Heart left ventricle (tissue), 16 donors: Measurements from ENCODE around the gene DTX3L. TPM values are rescaled to one million over a fixed set of nuclear protein-coding genes. Genes with fewer than 3 reads are reported as not detected.

ENCODE experiments used
- ATAC-seq, 4 donors: fragments of 200-7000 bp; cut with Tn5 transposase; one replicate each; pipeline ENCODE4 v1.9.1; 2020 to 2022; ENCODE audit warnings: moderate library complexity in 4 of 4, mild to moderate bottlenecking in 3 of 4, moderate number of reproducible peaks in 1 of 4
- DNase-seq, 5 donors: peaks; one replicate each; pipeline ENCODE4 v3.0.0-alpha.2; 2020
- H3K27ac ChIP-seq, 12 donors: fragments of 200-600 bp; sonication (generic) in 4 of 12; one replicate each; pipeline versions ENCODE4 v1.5.0 to v1.8.0; 2016 to 2022; ENCODE audit warnings: mild to moderate bottlenecking in 2 of 12
- H3K27me3 ChIP-seq, 9 donors: fragments of 200-600 bp; sonication (generic) in 2 of 9; one replicate each; pipeline versions ENCODE4 v1.5.1 to v1.8.0; 2016 to 2022; ENCODE audit warnings: mild to moderate bottlenecking in 3 of 9
- H3K36me3 ChIP-seq, 9 donors: fragments of 200-600 bp; sonication (generic) in 2 of 9; one replicate each; pipeline versions ENCODE4 v1.5.0 to v1.8.0; 2018 to 2022; ENCODE audit warnings: mild to moderate bottlenecking in 2 of 9
- H3K4me1 ChIP-seq, 12 donors: fragments of 200-600 bp; sonication (generic) in 4 of 12; one replicate each; pipeline versions ENCODE4 v1.5.0 to v1.8.0; 2016 to 2022; ENCODE audit warnings: mild to moderate bottlenecking in 3 of 12
- H3K4me3 ChIP-seq, 12 donors: fragments of 200-600 bp; sonication (generic) in 4 of 12; one replicate each; pipeline versions ENCODE4 v1.5.0 to v1.8.0; 2017 to 2022; ENCODE audit warnings: mild to moderate bottlenecking in 9 of 12, moderate library complexity in 4 of 12
- H3K9me3 ChIP-seq, 12 donors: fragments of 200-600 bp; sonication (generic) in 4 of 12; one replicate each; pipeline versions ENCODE4 v1.5.0 to v1.8.0; 2016 to 2022; ENCODE audit warnings: mild to moderate bottlenecking in 1 of 12
- CTCF ChIP-seq, 12 donors: fragments of 200-600 bp; sonication (generic) in 4 of 12; IDR thresholded peaks; one replicate each; pipeline versions ENCODE4 v1.5.0 to v1.8.0; 2018 to 2022; ENCODE audit warnings: antibody characterized with exemption in 12 of 12, mild to moderate bottlenecking in 5 of 12
- POLR2A ChIP-seq, 2 donors: fragments of 450-650 bp; IDR thresholded peaks; one replicate each; pipeline ENCODE4 v1.6.1; 2017; ENCODE audit warnings: antibody characterized with exemption in 2 of 2, mild to moderate bottlenecking in 2 of 2, moderate library complexity in 2 of 2
- WGBS, 4 donors: extraction: QIAGEN DNeasy Blood & Tissue Kit in 2 of 4; methylation state at CpG; one replicate each; pipeline versions ENCODE4 v1.1.5 to v1.1.7; 2013 to 2018; 5-methylcytosine and 5-hydroxymethylcytosine counted together
- intact Hi-C, 10 donors: fragments of 100-400 bp; cut with DNase I; formaldehyde crosslinking; loops; one replicate each; pipeline versions ENCODE4 v1.11.1 to v1.14.2; 2022
- polyA plus RNA-seq, 2 donors: library from polyadenylated mRNA; stranded (reverse); fragments of 200-250 nt; gene quantifications; one replicate each; pipeline ENCODE4 v1.2.3, GENCODE V29; 2013
- total RNA-seq, 9 donors: library from RNA; depleted of rRNA in 2 of 9; stranded (reverse); fragments of >200 nt in 2 of 9; fragmentation: NEBNext Ultra II Directional in 3 of 9; extraction: Animal tissue kit (Norgen Biotek cat#: 25700) in 3 of 9; gene quantifications; one replicate each; pipeline versions ENCODE4 v1.1.0 to v1.2.4, GENCODE V29; 2016 to 2023
- donor health status: ischemic (EF 13 %, LVEDD 7.1; RV severe dilation, severe dysfunction).
- donor health status: healthy with polysubstance abuse.
- donor health status: DM: no; HTN: yes; CAD: no.
- donor health status: DM: no; HTN: no; CAD: no.
- donor health status: ischemic (EF 25% LVEDD 6.9; RV normal size, moderate dysfunction).
- donor health status: ischemic (EF 25% LVEDD 5.7; RV mildly dilated, moderate dysfunction).
- donor health status: healthy.
- donor health status: DM: yes; HTN: yes; CAD: no.
- donor health status: ischemic (EF 35%, LVEDD 5.7; RV mildly dilated, moderate dysfunction).
- donor health status: nonischemic (EF 11% LVEDD 7.7; RV severe dilation, severe dysfunction).
- donor health status: DM: yes; HTN: yes; CAD: no.
- donor health status: PGD.
- donor health status: ischemic (EF 29% LVEDD 5.4; RV normal size, mild dysfunction).
- donor health status: nonischemic (EF 23%, LVEDD 6.1; RV moderate dilation, normal function).

DTX3L gene
- total and polyA plus RNA-seq, 11 donors = 4.8 to 78.2 (median 12.9) TPM

- ATAC-seq = no peak
- no peak for DNase-seq
Measured at GRCh38 chr3:122587572-122587971, 23.4 kb downstream of the DTX3L start.

DNA sequence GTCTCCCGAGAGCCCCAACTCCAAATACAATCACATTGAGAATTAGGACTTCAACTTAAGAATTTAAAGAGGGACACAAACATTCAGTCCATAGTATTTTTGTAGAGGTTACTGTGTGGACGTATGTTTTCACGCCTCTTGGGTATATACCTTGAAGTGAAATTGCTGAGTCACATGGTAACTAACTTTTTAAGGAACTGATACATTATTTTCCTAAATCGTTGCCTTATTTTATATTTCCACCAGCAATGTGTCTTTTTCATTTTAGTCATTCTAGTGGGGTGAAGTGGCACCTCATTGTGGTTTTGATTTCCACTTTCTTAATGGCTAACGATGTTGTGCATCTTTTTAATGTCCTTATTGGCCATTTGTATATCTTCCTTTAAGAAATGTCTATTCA, 25.2 kb downstream of the DTX3L start:
- Histone ChIP-seq H3K27me3 (peaks cover 0 to 4% (median 0%) of the 10 kb centered on the region in 9 donors), H3K36me3 (no peaks in the 10 kb centered on the region), H3K9me3 (no peaks in the 10 kb centered on the region), H3K4me1 (no peaks in the 10 kb centered on the region), H3K27ac (no peak overlapping the region), H3K4me3 (no peak overlapping the region)
- intact Hi-C loops = no loop called here
- ATAC-seq = no peak
- TF ChIP-seq CTCF (IDR thresholded peaks at IDR 0.05) (no peak), POLR2A (IDR thresholded peaks at IDR 0.05) (no peak)
- DNase-seq = no peak
- 62 to 76% (median 71%) methylated on average over 5 of the region's 5 CpGs for WGBS, 4 donors

More at GRCh38 chr3:122587572-122587971, 23.4 kb downstream of the DTX3L start:
- Histone ChIP-seq H3K36me3 (no peaks in the 10 kb centered on the region), H3K9me3 (peaks cover 0 to 14% (median 3%) of the 10 kb centered on the region in 12 donors), H3K27ac (no peak overlapping the region), H3K27me3 (no peaks in the 10 kb centered on the region), H3K4me1 (no peaks in the 10 kb centered on the region), H3K4me3 (no peak overlapping the region)
- intact Hi-C loops = no loop called here
- no peak for TF ChIP-seq POLR2A (IDR thresholded peaks at IDR 0.05)
- no peak for TF ChIP-seq CTCF (IDR thresholded peaks at IDR 0.05)
- 17 to 85% (median 47%) methylated on average over 2 of the region's 2 CpGs for WGBS, 4 donors

DNA sequence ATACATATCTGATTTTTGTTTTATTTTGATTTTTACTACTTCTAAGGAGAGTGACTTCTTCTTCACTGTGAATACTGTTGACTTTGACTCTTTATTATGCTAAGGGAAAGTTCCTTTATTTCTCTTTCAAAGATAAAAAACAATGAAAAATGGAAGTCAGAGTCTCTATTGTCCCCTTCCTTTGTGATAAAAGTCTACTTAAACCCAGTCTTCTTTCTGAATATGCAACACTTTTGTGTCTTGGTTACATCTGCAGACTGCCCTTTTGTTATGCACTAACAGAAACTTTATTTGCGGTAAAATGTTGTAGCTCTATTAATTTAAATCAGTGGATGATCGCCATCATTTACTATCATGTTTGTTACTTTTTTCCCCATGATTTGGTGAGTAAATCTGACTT, 26.5 kb downstream of the DTX3L start:
- no peak for DNase-seq
- intact Hi-C loops = no loop called here
- ATAC-seq = no peak
- H3K4me1 ChIP-seq = no peaks in the 10 kb centered on the region
- H3K36me3 ChIP-seq = no peaks in the 10 kb centered on the region
- TF ChIP-seq POLR2A (IDR thresholded peaks at IDR 0.05) (no peak), CTCF (IDR thresholded peaks at IDR 0.05) (no peak)
- no peaks in the 10 kb centered on the region for H3K9me3 ChIP-seq
- H3K27me3 ChIP-seq = peaks cover 0 to 4% (median 0%) of the 10 kb centered on the region in 9 donors
- no peak overlapping the region for H3K27ac ChIP-seq
- 94 to 96% (median 95%) methylated on average over 2 of the region's 2 CpGs for WGBS, 4 donors
- H3K4me3 ChIP-seq = no peak overlapping the region

DNA sequence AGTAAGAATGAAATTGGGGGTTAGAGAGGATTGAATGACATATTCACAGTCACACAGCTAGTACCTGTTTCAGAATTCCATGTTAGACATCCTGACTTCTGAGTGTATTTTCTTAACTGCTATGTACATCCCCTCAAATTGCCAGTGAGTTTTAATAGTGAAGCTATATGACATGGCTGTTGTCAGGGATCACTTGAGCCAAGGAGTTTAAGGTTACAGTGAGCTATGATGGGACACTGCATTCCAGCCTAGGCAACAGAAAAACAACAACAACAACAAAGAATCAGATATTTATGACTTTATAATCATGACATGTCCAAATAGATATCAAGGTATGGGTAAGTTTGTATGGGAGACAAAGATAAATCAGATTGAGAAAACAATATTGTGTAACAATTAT, 29.9 kb downstream of the DTX3L start:
- intact Hi-C loops = no loop called here
- TF ChIP-seq POLR2A (IDR thresholded peaks at IDR 0.05) = no peak
- TF ChIP-seq CTCF (IDR thresholded peaks at IDR 0.05) = no peak
- peaks cover 0 to 3% (median 0%) of the 10 kb centered on the region in 12 donors for H3K9me3 ChIP-seq
- H3K36me3 ChIP-seq = no peaks in the 10 kb centered on the region
- no peak overlapping the region for H3K27ac ChIP-seq
- H3K27me3 ChIP-seq = peaks cover 0 to 4% (median 0%) of the 10 kb centered on the region in 9 donors
- ATAC-seq = no peak
- H3K4me1 ChIP-seq = no peaks in the 10 kb centered on the region
- DNase-seq = no peak
- no peak overlapping the region for H3K4me3 ChIP-seq
